Measurements from ENCODE around the gene KLF5.

The KLF5 gene

DNA sequence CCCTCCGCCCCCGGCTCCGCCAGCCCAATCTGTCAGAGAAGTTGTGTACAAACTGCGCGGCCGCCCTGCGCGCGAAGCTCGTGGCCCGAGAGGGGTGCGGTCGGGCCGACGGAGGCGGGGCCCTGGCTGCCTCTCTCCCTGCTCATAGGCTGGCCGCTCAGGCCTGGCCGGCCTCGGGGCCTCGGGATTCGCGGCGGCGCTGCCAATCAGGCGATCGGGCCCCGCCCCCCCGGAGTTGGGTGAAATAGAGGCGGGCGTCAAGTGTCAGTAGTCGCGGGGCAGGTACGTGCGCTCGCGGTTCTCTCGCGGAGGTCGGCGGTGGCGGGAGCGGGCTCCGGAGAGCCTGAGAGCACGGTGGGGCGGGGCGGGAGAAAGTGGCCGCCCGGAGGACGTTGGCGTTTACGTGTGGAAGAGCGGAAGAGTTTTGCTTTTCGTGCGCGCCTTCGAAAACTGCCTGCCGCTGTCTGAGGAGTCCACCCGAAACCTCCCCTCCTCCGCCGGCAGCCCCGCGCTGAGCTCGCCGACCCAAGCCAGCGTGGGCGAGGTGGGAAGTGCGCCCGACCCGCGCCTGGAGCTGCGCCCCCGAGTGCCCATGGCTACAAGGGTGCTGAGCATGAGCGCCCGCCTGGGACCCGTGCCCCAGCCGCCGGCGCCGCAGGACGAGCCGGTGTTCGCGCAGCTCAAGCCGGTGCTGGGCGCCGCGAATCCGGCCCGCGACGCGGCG lies at the start of gene KLF5:
Gene KLF5 (plus strand): TSS at position 270 of the 724 bp plus-strand sequence. CDS start 323 bp downstream, at position 593.
- H3K4me3 ChIP-seq: peak within 1 kb of the TSS; percentile 74
- H3K36me3 ChIP-seq: no peaks in the 10 kb centered on the region
- H3K9me3 ChIP-seq: no peaks in the 10 kb centered on the region
- H3K9ac ChIP-seq: 0 out of 2 replicates have a peak within 1 kb of the TSS, but pooled peaks have one; percentile 48
- H3K27ac ChIP-seq: no peak within 1 kb of the TSS
- peaks cover 63% of the 10 kb centered on the region for H3K27me3 ChIP-seq
- peaks cover 8% of the 10 kb centered on the region; the same call in 1 of the 2 replicates for H3K4me1 ChIP-seq
- H3K4me2 ChIP-seq: peak within 1 kb of the TSS; percentile 98
- TF ChIP-seq Cebpa-rat (IDR thresholded peaks at IDR 0.05): no peak
- peaks cover 20% of the 10 kb centered on the region for H4K20me1 ChIP-seq

GRCh38 chr13:73011751-73012150 lies 47.1 kb upstream of the KLF5 start:
- no peaks in the 10 kb centered on the region for H3K9me3 ChIP-seq
- H3K27ac ChIP-seq: no peak overlapping the region
- no peak overlapping the region for H3K4me3 ChIP-seq
- H3K4me2 ChIP-seq: no peak overlapping the region
- no peaks in the 10 kb centered on the region for H3K4me1 ChIP-seq
- H3K36me3 ChIP-seq: peaks cover 42% of the 10 kb centered on the region
- no peaks in the 10 kb centered on the region for H3K27me3 ChIP-seq
- no peak overlapping the region for H3K9ac ChIP-seq
- no peaks in the 10 kb centered on the region for H4K20me1 ChIP-seq
- no peak for TF ChIP-seq Cebpa-rat (IDR thresholded peaks at IDR 0.05)

- no peaks in the 10 kb centered on the region for H4K20me1 ChIP-seq
These were observed 43.0 kb upstream of the KLF5 start for GRCh38 chr13:73015805-73016204.

DNA sequence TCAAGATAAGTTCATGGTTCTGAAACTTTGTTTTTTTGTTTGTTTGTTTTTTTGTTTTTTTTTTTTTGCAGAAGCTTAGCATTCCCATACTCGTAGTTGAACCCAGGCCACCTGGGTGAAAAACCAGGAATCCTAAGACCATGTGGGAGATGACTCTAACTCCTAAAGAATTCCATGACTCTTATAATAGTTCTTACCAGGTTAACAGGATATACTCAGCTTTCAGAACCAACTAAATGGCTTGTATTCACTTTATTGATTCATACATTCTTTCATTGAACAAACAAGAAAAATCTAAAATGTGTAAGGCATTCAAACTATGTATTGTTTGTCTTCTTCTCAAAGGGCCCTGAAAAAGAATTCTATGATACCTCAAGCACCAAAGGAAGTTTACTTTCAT lies 40.5 kb upstream of the KLF5 start:
- Histone ChIP-seq H3K4me2 (no peak overlapping the region), H4K20me1 (no peaks in the 10 kb centered on the region), H3K36me3 (peaks cover 38% of the 10 kb centered on the region; the same call in 1 of the 2 replicates), H3K27me3 (no peaks in the 10 kb centered on the region), H3K4me1 (no peaks in the 10 kb centered on the region), H3K9me3 (no peaks in the 10 kb centered on the region), H3K27ac (no peak overlapping the region), H3K4me3 (no peak overlapping the region), H3K9ac (no peak overlapping the region)
- no peak for TF ChIP-seq Cebpa-rat (IDR thresholded peaks at IDR 0.05)

More at GRCh38 chr13:73015805-73016204, 43.0 kb upstream of the KLF5 start:
- no peaks in the 10 kb centered on the region for H3K27me3 ChIP-seq
- no peak overlapping the region for H3K27ac ChIP-seq
- no peak overlapping the region for H3K9ac ChIP-seq
- no peak overlapping the region for H3K4me3 ChIP-seq
- H3K9me3 ChIP-seq: no peaks in the 10 kb centered on the region
- H3K36me3 ChIP-seq: peaks cover 55% of the 10 kb centered on the region
- no peaks in the 10 kb centered on the region for H3K4me1 ChIP-seq
- TF ChIP-seq Cebpa-rat (IDR thresholded peaks at IDR 0.05): no peak
- H3K4me2 ChIP-seq: no peak overlapping the region

DNA sequence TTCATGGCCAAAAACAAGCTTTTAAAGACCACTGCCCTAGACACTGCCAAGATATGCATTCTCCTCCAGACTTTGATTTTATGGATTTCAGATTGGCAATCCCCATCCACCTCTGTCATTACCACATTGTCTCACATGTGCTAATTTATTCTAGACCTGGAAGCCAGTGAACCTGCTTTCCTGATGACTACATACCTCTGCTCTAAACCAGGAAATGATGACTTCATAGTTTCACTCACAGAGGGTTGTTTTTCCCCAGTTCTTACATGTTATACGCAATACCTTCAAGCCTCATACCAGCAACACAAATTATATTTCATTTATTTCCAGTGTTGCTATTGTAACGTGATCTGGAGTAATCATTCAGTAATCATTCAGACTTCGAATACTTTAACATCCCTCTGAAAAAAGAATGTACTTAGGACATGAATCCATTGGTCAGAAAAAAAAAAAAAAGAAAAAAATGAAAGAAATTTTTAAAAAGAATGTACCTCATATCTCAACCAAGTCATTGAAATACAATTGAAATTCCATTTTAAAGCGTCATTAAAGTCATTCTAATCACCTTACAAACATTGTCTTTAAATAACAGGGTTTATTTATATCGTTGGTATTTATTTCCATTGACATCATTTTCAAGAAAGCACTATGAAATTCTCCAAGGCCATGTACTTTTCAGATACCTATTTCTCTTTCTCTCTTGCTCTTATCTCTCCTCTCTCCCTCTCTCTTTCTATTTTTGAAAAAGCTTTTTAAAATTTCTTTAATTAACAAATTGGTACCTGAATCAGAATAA lies 33.4 kb upstream of the KLF5 start:
- no peak overlapping the region for H3K4me3 ChIP-seq
- H3K4me1 ChIP-seq: no peaks in the 10 kb centered on the region
- no peaks in the 10 kb centered on the region for H3K27me3 ChIP-seq
- H3K36me3 ChIP-seq: no peaks in the 10 kb centered on the region
- no peak overlapping the region for H3K27ac ChIP-seq
- no peak for TF ChIP-seq Cebpa-rat (IDR thresholded peaks at IDR 0.05)
- no peaks in the 10 kb centered on the region for H4K20me1 ChIP-seq
- H3K9ac ChIP-seq: no peak overlapping the region
- H3K9me3 ChIP-seq: no peaks in the 10 kb centered on the region
- no peak overlapping the region for H3K4me2 ChIP-seq

- Histone ChIP-seq H3K4me1 (no peaks in the 10 kb centered on the region), H3K36me3 (no peaks in the 10 kb centered on the region)
These were observed 23.9 kb upstream of the KLF5 start for GRCh38 chr13:73034901-73035300.

GRCh38 chr13:73035660-73036059 lies 23.1 kb upstream of the KLF5 start:
- TF ChIP-seq Cebpa-rat (IDR thresholded peaks at IDR 0.05): no peak
- H3K9ac ChIP-seq: no peak overlapping the region
- H3K36me3 ChIP-seq: no peaks in the 10 kb centered on the region
- H3K4me1 ChIP-seq: no peaks in the 10 kb centered on the region
- H3K27ac ChIP-seq: no peak overlapping the region
- H3K27me3 ChIP-seq: no peaks in the 10 kb centered on the region
- no peak overlapping the region for H3K4me2 ChIP-seq
- no peak overlapping the region for H3K4me3 ChIP-seq
- no peaks in the 10 kb centered on the region for H3K9me3 ChIP-seq
- no peaks in the 10 kb centered on the region for H4K20me1 ChIP-seq

More at GRCh38 chr13:73034901-73035300, 23.9 kb upstream of the KLF5 start:
- Histone ChIP-seq H3K9me3 (no peaks in the 10 kb centered on the region), H3K4me3 (no peak overlapping the region), H3K27ac (no peak overlapping the region), H3K27me3 (no peaks in the 10 kb centered on the region), H4K20me1 (no peaks in the 10 kb centered on the region), H3K9ac (no peak overlapping the region), H3K4me2 (no peak overlapping the region)
- TF ChIP-seq Cebpa-rat (IDR thresholded peaks at IDR 0.05): no peak

GRCh38 chr13:73036566-73036965 lies 22.2 kb upstream of the KLF5 start:
- no peaks in the 10 kb centered on the region for H3K36me3 ChIP-seq
- no peaks in the 10 kb centered on the region for H4K20me1 ChIP-seq
- H3K4me1 ChIP-seq: no peaks in the 10 kb centered on the region
- H3K4me2 ChIP-seq: no peak overlapping the region
- no peak overlapping the region for H3K9ac ChIP-seq
- H3K27me3 ChIP-seq: no peaks in the 10 kb centered on the region
- TF ChIP-seq Cebpa-rat (IDR thresholded peaks at IDR 0.05): no peak
- no peak overlapping the region for H3K4me3 ChIP-seq
- no peak overlapping the region for H3K27ac ChIP-seq
- H3K9me3 ChIP-seq: no peaks in the 10 kb centered on the region

DNA sequence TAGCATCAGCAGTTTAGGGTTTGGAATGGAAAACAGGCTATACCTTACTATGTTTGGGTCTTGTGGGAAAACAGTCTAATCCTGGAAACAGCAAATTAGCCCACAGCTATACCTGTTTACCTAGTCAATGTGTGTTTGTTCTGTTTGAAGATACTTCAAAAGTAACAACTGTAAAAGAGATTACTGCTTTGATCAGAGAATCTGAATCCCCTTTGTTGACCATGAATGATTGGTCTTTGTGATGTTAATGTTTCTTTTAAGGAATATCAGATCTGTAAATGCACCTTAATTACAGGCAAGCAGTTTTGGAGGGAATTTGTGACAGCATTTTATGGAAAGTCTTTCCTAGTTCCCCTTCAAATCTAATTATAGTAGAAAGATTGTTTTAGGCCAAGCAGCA lies 20.7 kb upstream of the KLF5 start:
- H4K20me1 ChIP-seq: no peaks in the 10 kb centered on the region

More for the DNA sequence above, 20.7 kb upstream of the KLF5 start:
- Histone ChIP-seq H3K9me3 (no peaks in the 10 kb centered on the region), H3K4me2 (no peak overlapping the region), H3K27ac (no peak overlapping the region), H3K27me3 (no peaks in the 10 kb centered on the region), H3K9ac (no peak overlapping the region), H3K4me1 (no peaks in the 10 kb centered on the region), H3K4me3 (no peak overlapping the region), H3K36me3 (no peaks in the 10 kb centered on the region)
- no peak for TF ChIP-seq Cebpa-rat (IDR thresholded peaks at IDR 0.05)
